HEK293 (cell line): ENCODE results near the gene UNK.

ENCODE experiments used
- BCL11A ChIP-seq: fragments of 450-650 bp; formaldehyde crosslinking; IDR thresholded peaks from 2 replicates; pipeline ENCODE4 v1.5.1; 2016; ENCODE audit warnings: low read depth, missing biosample characterization, missing genetic modification characterization
- GLI4 ChIP-seq: fragments of 450-650 bp; formaldehyde crosslinking; IDR thresholded peaks from 2 replicates; pipeline ENCODE4 v1.5.1; 2016; ENCODE audit warnings: missing biosample characterization, missing genetic modification characterization
- IKZF3 ChIP-seq: fragments of 450-650 bp; IDR thresholded peaks from 2 replicates; pipeline ENCODE4 v1.5.0; 2018; ENCODE audit warnings: missing biosample characterization, mild to moderate bottlenecking, missing genetic modification characterization, moderate library complexity
- KLF7 ChIP-seq: fragments of 450-650 bp; formaldehyde crosslinking; IDR thresholded peaks from 2 replicates; pipeline ENCODE4 v1.5.1; 2016; ENCODE audit warnings: missing biosample characterization, missing genetic modification characterization, borderline replicate concordance
- MZF1 ChIP-seq: fragments of 450-650 bp; formaldehyde crosslinking; IDR thresholded peaks from 2 replicates; pipeline ENCODE4 v1.5.1; 2017; ENCODE audit warnings: missing biosample characterization, missing genetic modification characterization, borderline replicate concordance
- PATZ1 ChIP-seq: fragments of 450-650 bp; formaldehyde crosslinking; IDR thresholded peaks from 2 replicates; pipeline ENCODE4 v1.5.1; 2016; ENCODE audit warnings: missing biosample characterization, missing genetic modification characterization
- TCF7L2 ChIP-seq: IDR thresholded peaks from 2 replicates; pipeline ENCODE4 v1.6.1; 2011; ENCODE audit warnings: low read depth, mild to moderate bottlenecking, inconsistent platforms, low read length, moderate library complexity, borderline replicate concordance
- ZBTB26 ChIP-seq: fragments of 450-650 bp; formaldehyde crosslinking; optimal IDR thresholded peaks from 2 replicates; pipeline ENCODE3; 2016; ENCODE audit warnings: missing biosample characterization, mild to moderate bottlenecking, missing genetic modification characterization
- ZBTB44 ChIP-seq: fragments of 450-650 bp; IDR thresholded peaks from 2 replicates; pipeline ENCODE4 v1.5.1; 2018; ENCODE audit warnings: missing biosample characterization, mild to moderate bottlenecking, missing genetic modification characterization
- ZBTB7A ChIP-seq: fragments of 450-650 bp; formaldehyde crosslinking; IDR thresholded peaks from 2 replicates; pipeline ENCODE4 v1.5.1; 2016; ENCODE audit warnings: low read depth, missing biosample characterization, missing genetic modification characterization
- ZNF112 ChIP-seq: fragments of 450-650 bp; formaldehyde crosslinking; IDR thresholded peaks from 2 replicates; pipeline ENCODE4 v1.5.0; 2017; ENCODE audit warnings: missing biosample characterization, missing genetic modification characterization
- ZNF280D ChIP-seq: fragments of 450-650 bp; formaldehyde crosslinking; IDR thresholded peaks from 2 replicates; pipeline ENCODE4 v1.5.1; 2016; ENCODE audit warnings: missing biosample characterization, missing genetic modification characterization
- ZNF341 ChIP-seq: fragments of 450-650 bp; formaldehyde crosslinking; IDR thresholded peaks from 2 replicates; pipeline ENCODE4; 2016; ENCODE audit warnings: low read depth, missing biosample characterization, missing genetic modification characterization
- ZNF394 ChIP-seq: fragments of 450-650 bp; formaldehyde crosslinking; IDR thresholded peaks from 2 replicates; pipeline ENCODE4 v1.5.1; 2016; ENCODE audit warnings: missing biosample characterization, missing genetic modification characterization, mild to moderate bottlenecking, moderate library complexity, borderline replicate concordance
- ZNF473 ChIP-seq: fragments of 450-650 bp; formaldehyde crosslinking; IDR thresholded peaks from 2 replicates; pipeline ENCODE4 v1.5.1; 2017; ENCODE audit warnings: missing biosample characterization, missing genetic modification characterization
- ZNF544 ChIP-seq: fragments of 450-650 bp; formaldehyde crosslinking; IDR thresholded peaks from 2 replicates; pipeline ENCODE4 v1.5.0; 2017; ENCODE audit warnings: missing biosample characterization, missing genetic modification characterization
- ZNF580 ChIP-seq: fragments of 450-650 bp; formaldehyde crosslinking; IDR thresholded peaks from 2 replicates; pipeline ENCODE4 v1.5.1; 2016; ENCODE audit warnings: missing biosample characterization, missing genetic modification characterization
- ZNF626 ChIP-seq: fragments of 450-650 bp; sonication (Bioruptor Pico); formaldehyde crosslinking; IDR thresholded peaks from 2 replicates; pipeline ENCODE4 v1.5.1; 2018; ENCODE audit warnings: missing biosample characterization, missing genetic modification characterization, inconsistent platforms
- ZNF639 ChIP-seq: fragments of 450-650 bp; formaldehyde crosslinking; IDR thresholded peaks from 2 replicates; pipeline ENCODE4 v1.5.1; 2016; ENCODE audit warnings: missing biosample characterization, missing genetic modification characterization
- ZNF645 ChIP-seq: fragments of 450-650 bp; formaldehyde crosslinking; IDR thresholded peaks from 2 replicates; pipeline ENCODE4; 2016; ENCODE audit warnings: missing biosample characterization, missing genetic modification characterization
- ZNF76 ChIP-seq: fragments of 450-650 bp; formaldehyde crosslinking; IDR thresholded peaks from 2 replicates; pipeline ENCODE4; 2016; ENCODE audit warnings: low read depth, missing biosample characterization, missing genetic modification characterization, borderline replicate concordance
- ZNF837 ChIP-seq: fragments of 450-650 bp; formaldehyde crosslinking; IDR thresholded peaks from 2 replicates; pipeline ENCODE4 v1.5.1; 2016; ENCODE audit warnings: missing biosample characterization, missing genetic modification characterization
- ZSCAN5A ChIP-seq: fragments of 450-650 bp; formaldehyde crosslinking; IDR thresholded peaks from 2 replicates; pipeline ENCODE4 v1.5.1; 2016; ENCODE audit warnings: missing biosample characterization, missing genetic modification characterization

The UNK gene

GRCh38 chr17:75785016-75785890 lies 647 bp downstream of the UNK start (continued):
- TF ChIP-seq ZNF394 (tag by site-specific recombination) (peak; percentile 74; the same call in 1 of the 2 replicates), ZBTB44 (no peak), IKZF3 (tag by site-specific recombination) (peak; percentile 90), KLF7 (tag by site-specific recombination) (no peak), ZNF112 (tag by site-specific recombination) (no peak), ZNF626 (tag by site-specific recombination) (no peak), ZNF76 (tag by site-specific recombination) (no peak; the same call in 1 of the 2 replicates), PATZ1 (tag by site-specific recombination) (peak; percentile 97), GLI4 (peak; percentile 63; the same call in 1 of the 2 replicates), ZNF341 (tag by site-specific recombination) (no peak), ZBTB26 (tag by site-specific recombination) (peak; percentile 65), ZNF639 (peak; percentile 77), ZNF645 (tag by site-specific recombination) (no peak), MZF1 (no peak), ZNF580 (no peak), ZNF544 (tag by site-specific recombination) (no peak), BCL11A (tag by site-specific recombination) (peak; percentile 43; the same call in 1 of the 2 replicates), ZSCAN5A (tag by site-specific recombination) (peak; percentile 93), ZNF280D (tag by site-specific recombination) (no peak), ZBTB7A (no peak; the same call in 1 of the 2 replicates), TCF7L2 (no peak), ZNF473 (tag by site-specific recombination) (no peak), ZNF837 (tag by site-specific recombination) (no peak)
